HG02852 (cell line): ENCODE data around the gene HCN2.
"Not testable (repeated sequence)": the region's sequence is repeated elsewhere in the genome, so short reads cannot be mapped to it uniquely, and the experiment has no call there.

Experiments
- ATAC-seq: cut with Tn5 transposase; IDR thresholded peaks from one replicate; pipeline ENCODE4 v1.9.1; 2021; ENCODE audit warnings: mild to moderate bottlenecking, moderate library complexity; ENCODE audit not compliant: unreplicated experiment

HCN2 gene

GRCh38 chr19:602391-603301 lies 13.0 kb downstream of the HCN2 start:
- no peak for ATAC-seq

GRCh38 chr19:603302-603639 lies 13.6 kb downstream of the HCN2 start:
- ATAC-seq = not testable (repeated sequence)

- not testable (repeated sequence) for ATAC-seq
Observed at GRCh38 chr19:603779-604178, 14.1 kb downstream of the HCN2 start.

- ATAC-seq = no peak
Observed at GRCh38 chr19:604355-604754, 14.7 kb downstream of the HCN2 start.

- ATAC-seq = not testable (repeated sequence)
Observed at GRCh38 chr19:605061-605971, 15.6 kb downstream of the HCN2 start.

- no peak for ATAC-seq
Observed at GRCh38 chr19:607301-608154, 17.8 kb downstream of the HCN2 start.

GRCh38 chr19:608155-609003 lies 18.7 kb downstream of the HCN2 start:
- no peak for ATAC-seq

- ATAC-seq = no peak
Observed at GRCh38 chr19:609004-609346, 19.3 kb downstream of the HCN2 start.

- no peak for ATAC-seq
Observed at GRCh38 chr19:610071-610800, 20.6 kb downstream of the HCN2 start.

GRCh38 chr19:610801-611480 lies 21.3 kb downstream of the HCN2 start:
- no peak for ATAC-seq

- no peak for ATAC-seq
Observed at GRCh38 chr19:611481-611868, 21.8 kb downstream of the HCN2 start.

GRCh38 chr19:612941-613340 lies 23.3 kb downstream of the HCN2 start:
- ATAC-seq = no peak

GRCh38 chr19:613732-614567 lies 24.3 kb downstream of the HCN2 start:
- ATAC-seq = no peak

- no peak for ATAC-seq
Observed at GRCh38 chr19:615619-616018, 25.9 kb downstream of the HCN2 start.

GRCh38 chr19:616062-616700 lies 26.5 kb downstream of the HCN2 start:
- no peak for ATAC-seq

- no peak for ATAC-seq
Observed at GRCh38 chr19:616747-617526, 27.3 kb downstream of the HCN2 start.
